Right cardiac atrium (tissue), 5 donors: ENCODE results near the gene UXT. TPM values are rescaled to one million over a fixed set of nuclear protein-coding genes. Genes with fewer than 3 reads are reported as not detected.

Experiments used
- polyA plus RNA-seq: library from polyadenylated mRNA; stranded (reverse); fragments of 200-250 nt; gene quantifications from one replicate; pipeline ENCODE4 v1.2.3, GENCODE V29; 2013
- total RNA-seq, 4 donors: library from RNA; stranded (reverse); fragmentation: NEBNext Ultra II Directional; extraction: Animal tissue kit (Norgen Biotek cat#: 25700); gene quantifications; one replicate each; pipeline ENCODE4 v1.2.1, GENCODE V29; 2021
- donor health status: healthy with polysubstance abuse.
- donor health status: DM: no; HTN: yes; CAD: no.
- donor health status: DM: no; HTN: no; CAD: no.
- donor health status: DM: no; HTN: yes; CAD: no; lungs with severe emphysema.
- donor health status: DM: yes; HTN: yes; CAD: no.

UXT gene
- total and polyA plus RNA-seq, 5 donors = 97.8 to 155 (median 105) TPM

Other genes with a start within 250 kb of the UXT start
- gene ZNF41, start 176.0 kb downstream of the UXT start, total RNA-seq = 10 to 100 TPM; 13.6 to 15.0 (median 14.4) TPM
- gene ZNF41, start 176.0 kb downstream of the UXT start, polyA plus RNA-seq = 4.6 TPM
- gene ARAF, start 98.0 kb downstream of the UXT start, total RNA-seq = 10 to 100 TPM; 65.9 to 73.2 (median 69.2) TPM
- gene ARAF, start 98.0 kb downstream of the UXT start, polyA plus RNA-seq = 33.2 TPM
- 100 to 1,000 TPM; 254 to 515 (median 403) TPM for gene TIMP1, start 76.7 kb downstream of the UXT start, total RNA-seq
- 284 TPM for gene TIMP1, start 76.7 kb downstream of the UXT start, polyA plus RNA-seq
- 10 to 100 TPM in 2 of 4 donors, 1 to 10 TPM in 2; 8.6 to 17.5 (median 13.0) TPM for gene SYN1, start 39.3 kb downstream of the UXT start, total RNA-seq
- 21.9 TPM for gene SYN1, start 39.3 kb downstream of the UXT start, polyA plus RNA-seq
- gene CFP, start 29.2 kb downstream of the UXT start, total RNA-seq = 1 to 10 TPM; 6.1 to 7.7 (median 7.4) TPM
- 4.7 TPM for gene CFP, start 29.2 kb downstream of the UXT start, polyA plus RNA-seq
- 10 to 100 TPM; 24.1 to 32.3 (median 25.6) TPM for gene ELK1, start 8.6 kb downstream of the UXT start, total RNA-seq
- 16.7 TPM for gene ELK1, start 8.6 kb downstream of the UXT start, polyA plus RNA-seq
- gene ZNF81, start 177.7 kb upstream of the UXT start, total RNA-seq = 10 to 100 TPM in 2 of 4 donors, 1 to 10 TPM in 2; 6.2 to 12.4 (median 9.8) TPM
- 2.2 TPM for gene ZNF81, start 177.7 kb upstream of the UXT start, polyA plus RNA-seq